ENCODE measurements around the gene VSTM2L.

- TF ChIP-seq CTCF (IDR thresholded peaks at IDR 0.05) (no peak), POLR2A (IDR thresholded peaks at IDR 0.05) (no peak)
These were observed 16.1 kb upstream of the VSTM2L start for GRCh38 chr20:37886851-37887297.

Measured in vagina (tissue), 2 donors.